ENCODE measurements around the gene FBXL3. TPM values are rescaled to one million over a fixed set of nuclear protein-coding genes. Genes with fewer than 3 reads are reported as not detected.
A peak's percentile ranks its signal among the peaks of the same experiment; 100 is the strongest.

The FBXL3 gene
- total RNA-seq, 2 donors from 2014 or later = 38.9 to 53.3 TPM

DNA sequence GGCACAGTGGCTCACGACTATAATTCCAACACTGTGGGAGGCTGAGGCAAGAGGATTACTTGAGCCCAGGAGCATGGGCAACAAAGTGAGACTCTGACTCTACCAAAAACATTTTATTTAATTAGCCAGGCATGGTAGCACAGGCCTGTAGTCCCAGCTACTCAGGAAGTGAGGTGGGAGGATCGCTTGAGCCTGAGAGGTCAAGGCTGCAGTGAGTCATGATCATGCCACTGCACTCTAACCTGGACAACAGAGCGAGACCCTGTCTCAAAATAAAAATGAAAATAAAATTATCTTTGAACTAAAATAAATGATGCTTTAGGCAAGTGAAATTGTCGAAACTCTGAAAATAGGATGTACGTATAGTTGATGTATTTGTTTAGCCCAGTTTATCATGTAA lies 43.3 kb downstream of the FBXL3 start:
- Mint-ChIP-seq H3K27me3 (peaks cover 19% of the 10 kb centered on the region), H3K9me3 (no peaks in the 10 kb centered on the region), H3K4me3 (no peak overlapping the region), H3K36me3 (ENCODE audit: low read depth) (no peaks in the 10 kb centered on the region), H3K4me1 (no peaks in the 10 kb centered on the region), H3K27ac (no peak overlapping the region)
- ATAC-seq (replicated peaks) = no peak

DNA sequence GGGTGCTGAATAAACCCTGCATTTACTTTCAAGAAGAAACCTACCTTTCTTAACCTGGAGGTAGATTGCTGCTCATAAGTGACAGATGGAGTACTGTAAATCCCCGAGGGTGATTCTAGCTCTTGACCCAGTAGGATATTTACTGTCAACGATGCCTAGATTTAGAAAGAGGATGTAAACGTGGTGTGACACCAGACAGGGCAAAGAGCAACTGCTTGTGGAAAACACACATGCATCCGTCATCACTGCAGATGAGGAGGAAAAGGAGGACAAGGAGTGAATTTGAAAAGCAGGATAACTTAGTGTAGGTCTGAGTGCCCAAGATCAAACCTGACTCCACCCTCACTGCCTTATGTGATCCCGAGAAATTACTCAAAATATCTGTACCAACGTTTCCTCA lies 44.9 kb downstream of the FBXL3 start:
- ATAC-seq (replicated peaks) = no peak
- H3K36me3 Mint-ChIP-seq (ENCODE audit: low read depth) = no peaks in the 10 kb centered on the region
- peaks cover 19% of the 10 kb centered on the region for H3K27me3 Mint-ChIP-seq
- H3K4me3 Mint-ChIP-seq = no peak overlapping the region
- H3K4me1 Mint-ChIP-seq = no peaks in the 10 kb centered on the region
- H3K9me3 Mint-ChIP-seq = no peaks in the 10 kb centered on the region
- H3K27ac Mint-ChIP-seq = no peak overlapping the region

GRCh38 chr13:76980075-76980718 lies 46.8 kb downstream of the FBXL3 start:
- peak overlapping the region; percentile 58 for H3K4me3 Mint-ChIP-seq
- H3K27ac Mint-ChIP-seq = no peak overlapping the region
- ATAC-seq (replicated peaks) = peak; percentile 100
- H3K27me3 Mint-ChIP-seq = peaks cover 22% of the 10 kb centered on the region
- peaks cover 6% of the 10 kb centered on the region for H3K4me1 Mint-ChIP-seq
- H3K36me3 Mint-ChIP-seq (ENCODE audit: low read depth) = no peaks in the 10 kb centered on the region
- H3K9me3 Mint-ChIP-seq = no peaks in the 10 kb centered on the region

DNA sequence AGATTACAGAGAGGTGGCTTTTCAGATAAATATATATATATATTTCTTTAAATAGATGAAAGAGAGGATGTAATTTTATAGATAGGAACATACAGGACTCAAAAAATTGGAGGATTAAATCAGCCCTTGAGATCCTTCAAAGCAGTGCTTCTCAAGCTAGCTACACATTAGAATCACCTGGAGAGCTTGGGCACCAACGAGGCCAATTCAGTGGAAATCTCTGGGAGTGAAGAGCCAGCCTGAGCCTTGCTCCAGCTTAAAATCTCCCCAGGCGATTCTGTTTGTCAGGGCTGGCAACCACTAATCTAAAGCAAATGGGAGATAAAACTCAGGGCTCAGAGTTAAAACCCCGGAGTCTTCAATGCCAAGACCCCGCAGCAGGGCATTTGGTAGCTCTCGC lies 50.0 kb downstream of the FBXL3 start:
- peaks cover 6% of the 10 kb centered on the region for H3K4me1 Mint-ChIP-seq

GRCh38 chr13:76976490-76976889 lies 50.5 kb downstream of the FBXL3 start:
- Mint-ChIP-seq H3K27ac (no peak overlapping the region), H3K4me3 (peak overlapping the region; percentile 15), H3K4me1 (peaks cover 6% of the 10 kb centered on the region), H3K36me3 (ENCODE audit: low read depth) (no peaks in the 10 kb centered on the region), H3K9me3 (no peaks in the 10 kb centered on the region), H3K27me3 (peaks cover 20% of the 10 kb centered on the region)
- no peak for ATAC-seq (replicated peaks)

More for the DNA sequence above, 50.0 kb downstream of the FBXL3 start:
- ATAC-seq (replicated peaks) = no peak
- H3K9me3 Mint-ChIP-seq = no peaks in the 10 kb centered on the region
- H3K4me3 Mint-ChIP-seq = peak overlapping the region; percentile 15
- no peaks in the 10 kb centered on the region for H3K36me3 Mint-ChIP-seq (ENCODE audit: low read depth)
- peaks cover 22% of the 10 kb centered on the region for H3K27me3 Mint-ChIP-seq
- no peak overlapping the region for H3K27ac Mint-ChIP-seq

GRCh38 chr13:76975863-76976262 lies 51.1 kb downstream of the FBXL3 start:
- H3K4me1 Mint-ChIP-seq = peaks cover 6% of the 10 kb centered on the region
- H3K36me3 Mint-ChIP-seq (ENCODE audit: low read depth) = no peaks in the 10 kb centered on the region
- H3K27me3 Mint-ChIP-seq = peaks cover 16% of the 10 kb centered on the region

DNA sequence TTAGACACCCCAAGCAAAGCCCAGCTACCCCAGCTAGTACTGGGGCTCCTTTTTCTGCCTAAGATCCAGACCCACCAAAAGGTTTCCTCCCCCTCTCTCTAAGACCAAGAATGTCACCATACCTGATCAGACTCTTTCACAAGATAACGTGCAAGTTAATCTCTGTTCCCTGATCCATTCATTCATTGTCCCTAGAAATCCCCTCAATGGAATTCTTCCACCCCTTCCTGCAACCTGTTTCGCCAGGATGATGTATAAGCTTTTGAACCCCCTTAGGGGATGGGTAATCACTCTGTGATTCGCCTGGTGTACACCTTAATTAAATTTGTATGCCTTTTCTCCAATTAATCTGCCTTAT lies 52.4 kb downstream of the FBXL3 start:
- Mint-ChIP-seq H3K36me3 (ENCODE audit: low read depth) (no peaks in the 10 kb centered on the region), H3K9me3 (no peaks in the 10 kb centered on the region), H3K27ac (no peak overlapping the region), H3K4me1 (peaks cover 6% of the 10 kb centered on the region), H3K27me3 (peaks cover 12% of the 10 kb centered on the region), H3K4me3 (no peak overlapping the region)
- no peak for ATAC-seq (replicated peaks)

More at GRCh38 chr13:76975863-76976262, 51.1 kb downstream of the FBXL3 start:
- Mint-ChIP-seq H3K4me3 (no peak overlapping the region), H3K27ac (no peak overlapping the region), H3K9me3 (no peaks in the 10 kb centered on the region)
- ATAC-seq (replicated peaks) = no peak

DNA sequence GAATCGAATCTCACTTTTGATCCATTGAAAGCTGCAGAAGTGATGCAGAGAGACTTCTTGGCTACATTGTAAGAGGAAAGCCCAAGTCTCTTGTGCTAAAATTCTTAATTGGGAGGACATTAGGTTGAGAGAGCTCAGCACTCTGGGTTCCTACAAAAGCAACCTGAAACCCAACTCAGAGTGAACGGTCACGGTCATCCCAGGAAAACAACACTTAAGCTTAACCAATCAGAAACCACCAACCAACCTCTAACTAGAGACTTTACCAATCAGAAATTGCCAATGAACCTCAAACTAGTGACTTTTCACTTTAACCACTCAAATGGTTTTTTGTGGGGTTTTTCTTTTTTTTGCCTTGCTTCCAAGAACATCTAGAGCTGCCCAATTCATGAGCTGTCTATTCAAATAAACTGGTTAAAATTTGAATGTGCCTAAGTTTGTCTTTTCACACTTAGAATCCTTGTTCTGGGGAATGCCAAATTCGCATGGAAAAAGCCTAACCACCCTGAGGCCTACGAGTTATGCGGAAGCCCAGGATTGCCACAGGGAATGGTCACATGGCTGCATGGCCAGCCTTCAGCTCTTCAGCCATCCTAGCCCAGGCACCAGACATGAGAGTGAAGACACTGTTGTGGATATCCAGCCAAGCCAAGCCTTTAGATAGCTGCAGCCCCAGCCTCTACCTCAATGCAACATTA lies 52.9 kb downstream of the FBXL3 start:
- peak; percentile 70 for ATAC-seq (replicated peaks)
- peak overlapping the region; percentile 16 for H3K4me3 Mint-ChIP-seq
- H3K4me1 Mint-ChIP-seq = peaks cover 6% of the 10 kb centered on the region
- H3K27me3 Mint-ChIP-seq = peaks cover 15% of the 10 kb centered on the region
- no peaks in the 10 kb centered on the region for H3K36me3 Mint-ChIP-seq (ENCODE audit: low read depth)
- no peaks in the 10 kb centered on the region for H3K9me3 Mint-ChIP-seq
- no peak overlapping the region for H3K27ac Mint-ChIP-seq

- peaks cover 6% of the 10 kb centered on the region for H3K4me1 Mint-ChIP-seq
- H3K27me3 Mint-ChIP-seq = peaks cover 17% of the 10 kb centered on the region
- H3K36me3 Mint-ChIP-seq (ENCODE audit: low read depth) = no peaks in the 10 kb centered on the region
- no peak overlapping the region for H3K4me3 Mint-ChIP-seq
- no peaks in the 10 kb centered on the region for H3K9me3 Mint-ChIP-seq
- ATAC-seq (replicated peaks) = no peak
- H3K27ac Mint-ChIP-seq = no peak overlapping the region
These were observed 54.8 kb downstream of the FBXL3 start for GRCh38 chr13:76971851-76972829.

- Mint-ChIP-seq H3K4me1 (no peaks in the 10 kb centered on the region), H3K4me3 (no peak overlapping the region), H3K36me3 (ENCODE audit: low read depth) (no peaks in the 10 kb centered on the region), H3K27ac (no peak overlapping the region), H3K9me3 (no peaks in the 10 kb centered on the region), H3K27me3 (peaks cover 13% of the 10 kb centered on the region)
- no peak for ATAC-seq (replicated peaks)
These were observed 55.7 kb downstream of the FBXL3 start for GRCh38 chr13:76971215-76971614.

DNA sequence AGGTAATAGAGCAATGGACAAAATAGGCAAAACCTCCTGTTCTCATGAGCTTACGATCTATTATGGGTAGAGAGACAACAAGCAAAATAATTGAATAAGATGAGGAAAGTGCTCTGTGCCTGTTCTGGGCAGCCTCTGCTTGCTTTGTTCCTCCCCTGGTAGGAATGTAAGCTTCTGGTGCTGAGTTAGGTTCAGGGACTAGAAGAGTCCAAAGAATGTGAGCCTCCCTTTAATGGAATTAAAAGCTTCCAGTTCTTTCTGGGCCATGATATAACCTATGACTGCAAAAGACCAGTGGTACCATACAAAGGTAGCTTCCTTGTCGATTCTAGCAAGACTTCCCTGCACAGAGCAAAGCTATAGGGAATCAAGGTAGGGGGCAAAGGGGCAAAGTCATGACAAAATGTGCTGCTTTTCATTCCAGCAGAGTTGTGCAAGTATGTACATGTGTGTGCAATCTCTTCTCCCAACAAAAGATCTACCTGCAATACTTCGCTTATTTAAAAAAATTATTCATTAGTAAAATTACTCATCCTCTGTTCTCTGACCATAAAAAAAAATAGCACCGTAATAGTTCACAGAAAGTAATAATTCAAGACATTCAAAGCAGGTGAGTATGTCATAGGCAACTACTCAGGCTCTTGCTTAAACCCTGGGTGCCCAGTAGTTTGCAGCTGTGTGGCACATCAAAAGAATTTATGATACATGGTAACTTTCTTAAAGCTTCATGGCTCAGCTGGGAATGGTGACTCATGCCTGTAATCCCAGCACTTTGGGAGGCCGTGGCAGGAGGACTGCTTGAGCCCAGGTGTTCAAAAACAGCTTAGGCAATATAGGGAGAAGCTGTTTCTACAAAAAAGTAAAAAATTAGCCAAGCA lies 57.2 kb downstream of the FBXL3 start:
- Mint-ChIP-seq H3K36me3 (ENCODE audit: low read depth) (no peaks in the 10 kb centered on the region), H3K4me3 (no peak overlapping the region), H3K27ac (no peak overlapping the region), H3K27me3 (peaks cover 13% of the 10 kb centered on the region), H3K9me3 (no peaks in the 10 kb centered on the region), H3K4me1 (no peaks in the 10 kb centered on the region)
- ATAC-seq (replicated peaks) = no peak

DNA sequence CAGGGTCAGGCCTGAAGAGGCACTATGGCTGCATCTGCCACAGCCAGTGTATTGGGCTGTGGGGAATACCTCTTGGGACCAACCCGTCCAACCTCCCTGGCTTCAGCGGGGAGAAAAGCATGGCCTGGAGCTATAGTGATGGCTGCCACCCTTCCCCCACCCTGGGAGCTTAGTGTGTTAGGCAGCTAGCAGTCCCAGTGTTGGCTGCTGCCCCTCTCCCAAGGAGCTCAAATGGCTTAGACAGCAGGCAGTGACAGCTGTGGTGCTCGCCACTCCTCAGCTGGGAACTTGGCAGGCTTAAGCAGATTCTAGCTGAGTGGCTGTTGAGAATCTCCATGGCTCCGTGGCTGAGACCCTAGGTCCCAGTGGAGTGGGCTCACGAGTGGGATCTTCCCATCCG lies 58.9 kb downstream of the FBXL3 start:
- H3K27ac Mint-ChIP-seq = no peak overlapping the region
- peaks cover 13% of the 10 kb centered on the region for H3K27me3 Mint-ChIP-seq
- no peaks in the 10 kb centered on the region for H3K36me3 Mint-ChIP-seq (ENCODE audit: low read depth)
- ATAC-seq (replicated peaks) = no peak
- H3K4me3 Mint-ChIP-seq = no peak overlapping the region
- H3K4me1 Mint-ChIP-seq = no peaks in the 10 kb centered on the region
- H3K9me3 Mint-ChIP-seq = no peaks in the 10 kb centered on the region

GRCh38 chr13:76967031-76967430 lies 59.9 kb downstream of the FBXL3 start:
- Mint-ChIP-seq H3K27ac (no peak overlapping the region), H3K9me3 (no peaks in the 10 kb centered on the region), H3K36me3 (ENCODE audit: low read depth) (no peaks in the 10 kb centered on the region), H3K4me1 (no peaks in the 10 kb centered on the region), H3K4me3 (no peak overlapping the region), H3K27me3 (peaks cover 16% of the 10 kb centered on the region)
- no peak for ATAC-seq (replicated peaks)
